ENCODE data around the gene MPIG6B. TPM values are rescaled to one million over a fixed set of nuclear protein-coding genes. Genes with fewer than 3 reads are reported as not detected.

The MPIG6B gene
- total RNA-seq, 1 donor from 2014 or later: not detected

DNA sequence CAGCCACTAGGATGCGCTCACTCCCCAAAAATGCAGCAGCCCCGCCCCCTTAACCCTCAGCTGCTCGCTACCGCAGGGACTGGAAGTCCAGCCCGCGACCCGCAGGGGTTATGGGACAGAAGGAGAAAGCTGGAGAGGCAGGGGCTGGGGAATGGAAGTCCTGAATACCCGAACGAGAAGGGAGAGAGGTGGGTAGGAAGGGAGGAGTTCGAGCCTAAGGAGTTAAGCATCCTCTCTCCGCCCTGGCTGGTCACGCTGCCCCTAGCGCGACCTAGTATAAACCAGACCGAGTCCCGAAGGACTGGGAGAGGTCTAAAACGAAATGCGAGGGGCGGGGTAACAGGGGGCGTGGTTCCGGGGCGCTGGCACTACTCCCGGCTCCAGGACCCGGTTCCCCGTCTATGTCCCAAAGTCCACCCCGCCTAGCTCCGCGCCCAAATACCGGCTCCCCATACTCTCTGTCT lies 6.4 kb downstream of the MPIG6B start:
- Mint-ChIP-seq H3K36me3 (ENCODE audit: low read depth) (peaks cover 40% of the 10 kb centered on the region), H3K4me3 (ENCODE audit: unreplicated experiment) (peak overlapping the region; percentile 98), H3K27ac (ENCODE audit: unreplicated experiment) (peak overlapping the region; percentile 98)

DNA sequence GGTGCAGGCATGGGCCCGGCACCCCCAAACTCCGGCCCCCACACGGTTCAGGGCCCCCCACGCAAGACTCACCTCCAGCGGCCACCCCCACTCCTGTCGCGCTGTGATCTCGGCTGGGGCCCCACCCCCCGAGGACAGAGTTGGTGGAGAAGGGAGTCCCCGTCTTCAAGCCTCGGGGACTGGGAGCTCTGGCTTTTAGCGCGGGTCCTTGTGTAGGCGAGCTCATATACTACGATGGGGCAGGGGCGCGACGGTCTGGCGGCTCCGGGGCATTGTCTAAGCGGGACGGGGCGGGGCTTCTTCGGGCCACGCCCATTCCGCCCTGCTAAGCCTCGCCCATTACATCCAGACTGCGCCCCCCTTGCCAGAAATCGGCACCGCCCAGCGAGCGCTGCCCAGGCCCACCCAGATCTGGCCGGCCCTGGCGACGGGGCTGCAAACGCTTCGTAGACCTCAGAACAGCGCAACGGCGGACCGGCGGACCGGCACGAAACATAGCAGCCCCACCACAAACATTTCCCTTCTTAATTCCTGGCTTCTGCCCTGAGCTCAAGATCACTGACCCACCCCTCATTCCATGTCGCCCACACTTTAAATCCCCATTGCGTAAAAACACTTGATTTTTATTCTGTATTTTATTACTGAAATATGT lies 6.9 kb downstream of the MPIG6B start:
- Mint-ChIP-seq H3K27ac (ENCODE audit: unreplicated experiment) (peak overlapping the region; percentile 98), H3K27me3 (ENCODE audit: low read depth) (no peaks in the 10 kb centered on the region), H3K4me1 (ENCODE audit: low read depth) (peaks cover 47% of the 10 kb centered on the region), H3K4me3 (ENCODE audit: unreplicated experiment) (peak overlapping the region; percentile 98), H3K36me3 (ENCODE audit: low read depth) (peaks cover 38% of the 10 kb centered on the region), H3K9me3 (ENCODE audit: low read depth) (no peaks in the 10 kb centered on the region)
- no peak for DNase-seq (ENCODE audit: low spot score)
- TF ChIP-seq, protein P1, sequence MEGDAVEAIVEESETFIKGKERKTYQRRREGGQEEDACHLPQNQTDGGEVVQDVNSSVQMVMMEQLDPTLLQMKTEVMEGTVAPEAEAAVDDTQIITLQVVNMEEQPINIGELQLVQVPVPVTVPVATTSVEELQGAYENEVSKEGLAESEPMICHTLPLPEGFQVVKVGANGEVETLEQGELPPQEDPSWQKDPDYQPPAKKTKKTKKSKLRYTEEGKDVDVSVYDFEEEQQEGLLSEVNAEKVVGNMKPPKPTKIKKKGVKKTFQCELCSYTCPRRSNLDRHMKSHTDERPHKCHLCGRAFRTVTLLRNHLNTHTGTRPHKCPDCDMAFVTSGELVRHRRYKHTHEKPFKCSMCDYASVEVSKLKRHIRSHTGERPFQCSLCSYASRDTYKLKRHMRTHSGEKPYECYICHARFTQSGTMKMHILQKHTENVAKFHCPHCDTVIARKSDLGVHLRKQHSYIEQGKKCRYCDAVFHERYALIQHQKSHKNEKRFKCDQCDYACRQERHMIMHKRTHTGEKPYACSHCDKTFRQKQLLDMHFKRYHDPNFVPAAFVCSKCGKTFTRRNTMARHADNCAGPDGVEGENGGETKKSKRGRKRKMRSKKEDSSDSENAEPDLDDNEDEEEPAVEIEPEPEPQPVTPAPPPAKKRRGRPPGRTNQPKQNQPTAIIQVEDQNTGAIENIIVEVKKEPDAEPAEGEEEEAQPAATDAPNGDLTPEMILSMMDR (IDR thresholded peaks at IDR 0.05): peak; percentile 9

More for the DNA sequence above, 6.4 kb downstream of the MPIG6B start:
- DNase-seq (ENCODE audit: low spot score): no peak
- peaks cover 44% of the 10 kb centered on the region for H3K4me1 Mint-ChIP-seq (ENCODE audit: low read depth)
- H3K9me3 Mint-ChIP-seq (ENCODE audit: low read depth): no peaks in the 10 kb centered on the region
- TF ChIP-seq, protein P1 (IDR thresholded peaks at IDR 0.05): peak; percentile 85
- H3K27me3 Mint-ChIP-seq (ENCODE audit: low read depth): no peaks in the 10 kb centered on the region

DNA sequence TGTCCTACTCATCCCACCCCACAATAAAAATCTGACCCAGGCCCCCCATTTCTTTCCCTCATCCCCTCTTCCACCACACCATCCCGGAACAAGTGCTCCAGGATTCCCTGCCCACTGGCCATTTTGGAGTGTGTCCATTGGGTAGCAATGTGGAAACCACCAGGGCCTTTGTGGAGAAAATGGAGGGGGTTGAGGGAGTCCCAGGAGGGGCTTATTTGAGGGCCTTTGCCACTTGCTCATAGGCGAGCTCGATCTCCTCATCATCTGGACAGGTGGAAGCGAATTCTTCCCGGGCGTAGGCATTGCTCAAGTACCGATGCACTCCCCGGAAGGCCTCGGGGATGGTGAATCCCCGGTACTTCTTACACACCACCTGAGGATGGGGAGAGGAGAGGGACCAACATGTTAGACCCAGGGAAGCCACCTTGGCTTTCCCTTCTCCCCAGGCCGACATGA lies 7.5 kb downstream of the MPIG6B start:
- TF ChIP-seq, protein P1 (IDR thresholded peaks at IDR 0.05): no peak
- Mint-ChIP-seq H3K4me1 (ENCODE audit: low read depth) (peaks cover 47% of the 10 kb centered on the region), H3K9me3 (ENCODE audit: low read depth) (no peaks in the 10 kb centered on the region), H3K27me3 (ENCODE audit: low read depth) (no peaks in the 10 kb centered on the region), H3K4me3 (ENCODE audit: unreplicated experiment) (peak overlapping the region; percentile 98), H3K36me3 (ENCODE audit: low read depth) (peaks cover 38% of the 10 kb centered on the region), H3K27ac (ENCODE audit: unreplicated experiment) (peak overlapping the region; percentile 98)
- DNase-seq (ENCODE audit: low spot score): no peak

DNA sequence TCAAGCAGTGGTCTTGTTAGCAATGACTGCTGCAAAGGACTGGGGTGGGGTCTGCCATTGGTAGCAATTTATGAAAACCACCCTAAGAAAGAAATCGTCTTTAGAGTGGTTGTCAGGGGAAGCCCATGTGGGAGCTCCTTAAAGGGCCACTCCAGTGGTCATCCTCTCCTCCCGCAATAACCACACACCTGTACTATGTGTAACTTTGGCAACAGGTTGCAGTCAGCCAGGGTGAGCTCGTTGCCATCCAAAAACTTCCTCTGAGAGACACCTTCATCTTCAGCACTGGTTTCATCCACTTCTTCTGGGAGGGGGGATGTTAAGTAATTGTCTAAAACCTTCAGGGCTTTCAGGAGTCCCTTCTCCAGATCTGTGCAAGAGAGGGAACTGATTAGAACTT lies 8.9 kb downstream of the MPIG6B start:
- TF ChIP-seq, protein P1 (IDR thresholded peaks at IDR 0.05): no peak
- H3K4me1 Mint-ChIP-seq (ENCODE audit: low read depth): peaks cover 53% of the 10 kb centered on the region
- peaks cover 29% of the 10 kb centered on the region for H3K36me3 Mint-ChIP-seq (ENCODE audit: low read depth)
- no peaks in the 10 kb centered on the region for H3K9me3 Mint-ChIP-seq (ENCODE audit: low read depth)
- no peaks in the 10 kb centered on the region for H3K27me3 Mint-ChIP-seq (ENCODE audit: low read depth)
- DNase-seq (ENCODE audit: low spot score): no peak
- no peak overlapping the region for H3K4me3 Mint-ChIP-seq (ENCODE audit: unreplicated experiment)
- H3K27ac Mint-ChIP-seq (ENCODE audit: unreplicated experiment): peak overlapping the region; percentile 24

DNA sequence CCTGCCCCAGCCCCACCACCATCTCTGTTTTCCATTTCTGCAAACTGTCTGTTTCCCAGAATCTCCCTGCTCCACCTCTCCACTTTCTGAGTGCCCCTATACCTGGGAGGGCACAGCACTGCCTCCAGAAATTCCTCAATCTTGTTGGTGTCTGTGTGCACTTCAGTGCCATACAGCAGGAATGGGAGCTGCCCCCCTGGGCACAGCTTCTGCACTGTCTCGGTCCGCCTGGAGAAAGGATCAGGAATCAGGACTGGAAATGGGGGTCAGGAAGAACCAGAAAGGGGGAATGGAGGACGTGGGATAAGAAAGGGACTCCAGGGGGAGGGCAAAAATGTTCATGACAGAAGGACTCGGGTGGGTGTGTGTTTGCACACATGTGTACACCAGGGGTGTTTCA lies 10.6 kb downstream of the MPIG6B start:
- no peaks in the 10 kb centered on the region for H3K9me3 Mint-ChIP-seq (ENCODE audit: low read depth)
- peaks cover 67% of the 10 kb centered on the region for H3K4me1 Mint-ChIP-seq (ENCODE audit: low read depth)
- peak overlapping the region; percentile 97 for H3K27ac Mint-ChIP-seq (ENCODE audit: unreplicated experiment)
- peak overlapping the region; percentile 100 for H3K4me3 Mint-ChIP-seq (ENCODE audit: unreplicated experiment)
- TF ChIP-seq, protein P1 (IDR thresholded peaks at IDR 0.05): no peak
- H3K36me3 Mint-ChIP-seq (ENCODE audit: low read depth): peaks cover 23% of the 10 kb centered on the region
- H3K27me3 Mint-ChIP-seq (ENCODE audit: low read depth): no peaks in the 10 kb centered on the region
- DNase-seq (ENCODE audit: low spot score): no peak
